ENCODE data around the gene USF1. TPM values are rescaled to one million over a fixed set of nuclear protein-coding genes. Genes with fewer than 3 reads are reported as not detected.

USF1 gene
- total and polyA plus RNA-seq, 2 experiments from 2014 or later, result 23.8 to 74.8 TPM

DNA sequence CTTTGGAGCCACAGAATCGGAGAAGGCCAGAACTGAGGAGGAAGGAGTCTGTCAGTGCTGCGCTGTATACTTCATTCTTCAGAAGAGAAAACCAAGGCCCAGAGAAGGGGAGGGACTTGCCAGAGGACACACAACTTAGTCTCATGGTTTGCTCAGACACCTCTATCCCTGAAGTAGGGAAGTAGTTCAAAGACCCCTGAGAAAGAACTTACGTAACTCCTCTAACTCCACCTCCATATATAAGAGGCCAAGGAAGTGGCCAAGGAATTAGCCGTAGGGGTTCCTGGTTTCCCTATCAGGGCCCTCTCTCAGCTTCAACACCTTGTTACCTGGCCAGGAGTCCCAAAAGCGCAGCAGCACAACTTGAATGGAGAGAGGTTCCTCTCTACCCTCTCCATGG is 44.2 kb upstream of the USF1 start (continued):
- TF ChIP-seq, protein P1, sequence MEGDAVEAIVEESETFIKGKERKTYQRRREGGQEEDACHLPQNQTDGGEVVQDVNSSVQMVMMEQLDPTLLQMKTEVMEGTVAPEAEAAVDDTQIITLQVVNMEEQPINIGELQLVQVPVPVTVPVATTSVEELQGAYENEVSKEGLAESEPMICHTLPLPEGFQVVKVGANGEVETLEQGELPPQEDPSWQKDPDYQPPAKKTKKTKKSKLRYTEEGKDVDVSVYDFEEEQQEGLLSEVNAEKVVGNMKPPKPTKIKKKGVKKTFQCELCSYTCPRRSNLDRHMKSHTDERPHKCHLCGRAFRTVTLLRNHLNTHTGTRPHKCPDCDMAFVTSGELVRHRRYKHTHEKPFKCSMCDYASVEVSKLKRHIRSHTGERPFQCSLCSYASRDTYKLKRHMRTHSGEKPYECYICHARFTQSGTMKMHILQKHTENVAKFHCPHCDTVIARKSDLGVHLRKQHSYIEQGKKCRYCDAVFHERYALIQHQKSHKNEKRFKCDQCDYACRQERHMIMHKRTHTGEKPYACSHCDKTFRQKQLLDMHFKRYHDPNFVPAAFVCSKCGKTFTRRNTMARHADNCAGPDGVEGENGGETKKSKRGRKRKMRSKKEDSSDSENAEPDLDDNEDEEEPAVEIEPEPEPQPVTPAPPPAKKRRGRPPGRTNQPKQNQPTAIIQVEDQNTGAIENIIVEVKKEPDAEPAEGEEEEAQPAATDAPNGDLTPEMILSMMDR (conservative IDR thresholded peaks at IDR 0.05; ENCODE audit: low read depth in 2 of 2), result no peak
- TF ChIP-seq EZH2 (IDR thresholded peaks at IDR 0.05; ENCODE audit: low read depth, unreplicated experiment), result no peak

- Histone ChIP-seq H4K20me1 (replicated peaks; ENCODE audit: insufficient read depth) (no peaks in the 10 kb centered on the region), H3K27me3 (ENCODE audit: insufficient read depth) (no peaks in the 10 kb centered on the region), H3K4me2 (peak within 1 kb of the TSS; percentile 55; the same call in 1 of the 2 replicates), H2AFZ (peak within 1 kb of the TSS; percentile 72; the same call in 1 of the 2 replicates), H3K79me2 (replicated peaks; ENCODE audit: insufficient read depth) (no peaks in the 10 kb centered on the region), H3K27ac (ENCODE audit: low read depth) (no peak within 1 kb of the TSS), H3F3A (replicated peaks; ENCODE audit: low read depth) (no peaks in the 10 kb centered on the region), H3K9me2 (ENCODE audit: insufficient read depth) (peaks cover 5% of the 10 kb centered on the region; the same call in 1 of the 2 replicates), H3K36me3 (ENCODE audit: insufficient read depth) (no peaks in the 10 kb centered on the region), H3K4me3 (no peak within 1 kb of the TSS), H3K4me1 (ENCODE audit: insufficient read depth) (peaks cover 7% of the 10 kb centered on the region)
- DNase-seq (ENCODE audit: low spot score), result peak; percentile 69
- H3K36me3 Mint-ChIP-seq (ENCODE audit: low read depth), result no peaks in the 10 kb centered on the region
- ATAC-seq, result peak; percentile 86
- H3K4me1 Mint-ChIP-seq, result peaks cover 20% of the 10 kb centered on the region
- no peaks in the 10 kb centered on the region; the same call in 2 of the 3 replicates for H3K9me3 Mint-ChIP-seq
- TF ChIP-seq, protein P1 (conservative IDR thresholded peaks at IDR 0.05; ENCODE audit: low read depth in 2 of 2), result 0 out of 4 replicates have a peak, but pooled peaks of 1 of the 2 experiments have one; percentile 12
- no peak for TF ChIP-seq NANOG (IDR thresholded peaks at IDR 0.05; ENCODE audit: borderline replicate concordance)
- no peak within 1 kb of the TSS for H3K27ac Mint-ChIP-seq
- H3K4me3 Mint-ChIP-seq, result no peak within 1 kb of the TSS
- peaks cover 13% of the 10 kb centered on the region for H3K27me3 Mint-ChIP-seq (ENCODE audit: insufficient read depth, low read depth, poor library complexity)
Measured at GRCh38 chr1:161089251-161089924, 43.6 kb upstream of the USF1 start, which contains the start of gene NECTIN4. TSS of gene NECTIN4 (minus strand) at chr1:161089558. CDS start at chr1:161089296, 262 bp downstream.

DNA sequence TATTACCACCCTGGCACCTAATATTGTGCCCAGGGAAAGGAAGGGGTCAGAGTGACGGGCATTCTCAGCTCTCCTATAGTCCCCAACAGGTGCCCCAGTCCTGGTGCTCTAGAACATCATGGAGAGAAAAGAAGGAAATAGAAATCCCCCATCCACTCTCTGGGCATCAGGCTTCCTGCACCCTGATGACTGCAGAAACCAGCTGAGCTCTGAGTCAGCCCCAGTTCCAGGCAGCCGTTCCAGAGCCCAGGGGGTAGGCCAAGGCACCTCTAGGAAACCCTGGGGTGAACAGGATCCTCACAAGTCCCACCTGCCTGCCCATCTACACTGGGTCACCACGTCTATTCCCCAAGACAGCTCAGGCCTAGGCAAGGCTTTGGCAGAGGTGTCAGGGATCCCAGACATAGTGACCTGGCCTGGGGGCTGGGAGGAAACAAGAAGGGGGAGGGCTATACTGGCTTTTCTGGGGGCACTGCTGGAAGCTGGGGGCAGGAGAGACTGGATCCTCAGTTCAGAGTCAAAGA is 42.9 kb upstream of the USF1 start:
- Histone ChIP-seq H3K27me3 (ENCODE audit: insufficient read depth) (no peaks in the 10 kb centered on the region), H3K4me1 (ENCODE audit: insufficient read depth) (peaks cover 7% of the 10 kb centered on the region), H2AFZ (peak overlapping the region; percentile 72; the same call in 1 of the 2 replicates), H3K4me2 (peak overlapping the region; percentile 55; the same call in 1 of the 2 replicates), H3K9me2 (ENCODE audit: insufficient read depth) (peaks cover 5% of the 10 kb centered on the region; the same call in 1 of the 2 replicates), H3K36me3 (ENCODE audit: insufficient read depth) (no peaks in the 10 kb centered on the region), H3F3A (replicated peaks; ENCODE audit: low read depth) (no peaks in the 10 kb centered on the region), H3K4me3 (no peak overlapping the region), H4K20me1 (replicated peaks; ENCODE audit: insufficient read depth) (no peaks in the 10 kb centered on the region), H3K79me2 (replicated peaks; ENCODE audit: insufficient read depth) (no peaks in the 10 kb centered on the region), H3K27ac (ENCODE audit: low read depth) (no peak overlapping the region)
- no peak for DNase-seq (ENCODE audit: low spot score)
- no peak overlapping the region for H3K4me3 Mint-ChIP-seq
- H3K4me1 Mint-ChIP-seq, result peaks cover 20% of the 10 kb centered on the region
- no peaks in the 10 kb centered on the region for H3K36me3 Mint-ChIP-seq (ENCODE audit: low read depth)
- peaks cover 15% of the 10 kb centered on the region for H3K27me3 Mint-ChIP-seq (ENCODE audit: insufficient read depth, low read depth, poor library complexity)
- no peak overlapping the region for H3K27ac Mint-ChIP-seq
- TF ChIP-seq, protein P2, sequence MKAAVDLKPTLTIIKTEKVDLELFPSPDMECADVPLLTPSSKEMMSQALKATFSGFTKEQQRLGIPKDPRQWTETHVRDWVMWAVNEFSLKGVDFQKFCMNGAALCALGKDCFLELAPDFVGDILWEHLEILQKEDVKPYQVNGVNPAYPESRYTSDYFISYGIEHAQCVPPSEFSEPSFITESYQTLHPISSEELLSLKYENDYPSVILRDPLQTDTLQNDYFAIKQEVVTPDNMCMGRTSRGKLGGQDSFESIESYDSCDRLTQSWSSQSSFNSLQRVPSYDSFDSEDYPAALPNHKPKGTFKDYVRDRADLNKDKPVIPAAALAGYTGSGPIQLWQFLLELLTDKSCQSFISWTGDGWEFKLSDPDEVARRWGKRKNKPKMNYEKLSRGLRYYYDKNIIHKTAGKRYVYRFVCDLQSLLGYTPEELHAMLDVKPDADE (IDR thresholded peaks at IDR 0.05), result no peak
- TF ChIP-seq STAT1 (IDR thresholded peaks at IDR 0.05; ENCODE audit: unreplicated experiment) (no peak), ZNF114 (CRISPR knock-in tag; IDR thresholded peaks at IDR 0.05) (no peak)
- no peak for ATAC-seq
- H3K9me3 Mint-ChIP-seq, result no peaks in the 10 kb centered on the region; the same call in 2 of the 3 replicates

Measured in GM23338 (cell line).